Astrocyte (in vitro differentiated cells and primary cell): ENCODE results near the gene NRDC. TPM values are rescaled to one million over a fixed set of nuclear protein-coding genes. Genes with fewer than 3 reads are reported as not detected.

Experiments
- DNase-seq: peaks from one replicate; pipeline ENCODE4 v3.0.0-alpha.2; 2010; ENCODE audit warnings: low read depth
- FAIRE-seq: peaks from 2 replicates; lab custom pipeline; 2011; peaks lifted over from hg19 to GRCh38; lab: Jason Lieb, UNC
- H2AFZ ChIP-seq: 2 replicates; pipeline ENCODE4 v1.6.0; 2012; ENCODE audit warnings: low read depth, low read length, inconsistent platforms
- H3K27ac ChIP-seq: 2 replicates; pipeline ENCODE4 v1.5.1; 2011; ENCODE audit warnings: low read depth, low read length, inconsistent platforms
- H3K27me3 ChIP-seq: 2 replicates; pipeline ENCODE4 v1.6.0; 2011; ENCODE audit warnings: low read length, inconsistent platforms; ENCODE audit not compliant: insufficient read depth
- H3K36me3 ChIP-seq: 2 replicates; pipeline ENCODE4 v1.5.1; 2011; ENCODE audit warnings: low read length, inconsistent platforms; ENCODE audit not compliant: insufficient read depth
- H3K4me1 ChIP-seq: 2 replicates; pipeline ENCODE4 v1.5.1; 2011; ENCODE audit warnings: low read length, inconsistent platforms; ENCODE audit not compliant: insufficient read depth
- H3K4me2 ChIP-seq: 2 replicates; pipeline ENCODE4 v1.6.0; 2012; ENCODE audit warnings: low read length, inconsistent platforms
- H3K4me3 ChIP-seq: 2 replicates; pipeline ENCODE4 v1.5.1; 2011; ENCODE audit warnings: low read depth, mild to moderate bottlenecking, low read length, inconsistent platforms; ENCODE audit not compliant: insufficient read depth
- H3K79me2 ChIP-seq: 2 replicates; pipeline ENCODE4 v1.6.0; 2012; ENCODE audit warnings: mild to moderate bottlenecking, low read length, inconsistent platforms; ENCODE audit not compliant: insufficient read depth
- H3K9ac ChIP-seq: 2 replicates; pipeline ENCODE4 v1.6.0; 2012; ENCODE audit warnings: mild to moderate bottlenecking, low read length, inconsistent platforms
- H3K9me3 ChIP-seq: 2 replicates; pipeline ENCODE4 v1.5.1; 2012; ENCODE audit warnings: low read depth, mild to moderate bottlenecking, low read length, inconsistent platforms; ENCODE audit not compliant: insufficient read depth
- H4K20me1 ChIP-seq: 2 replicates; pipeline ENCODE4 v1.6.0; 2012; ENCODE audit warnings: low read length, inconsistent platforms; ENCODE audit not compliant: insufficient read depth
- H3K27ac Mint-ChIP-seq: one replicate; pipeline ENCODE4 v1.8.0; 2021; ENCODE audit warnings: mild to moderate bottlenecking, mixed read lengths; ENCODE audit not compliant: unreplicated experiment
- H3K27me3 Mint-ChIP-seq: one replicate; pipeline ENCODE4 v1.8.0; 2021; ENCODE audit warnings: low read depth, mixed read lengths; ENCODE audit not compliant: unreplicated experiment
- H3K36me3 Mint-ChIP-seq: one replicate; pipeline ENCODE4 v1.8.0; 2021; ENCODE audit warnings: low read depth, mixed read lengths; ENCODE audit not compliant: unreplicated experiment
- H3K4me1 Mint-ChIP-seq: one replicate; pipeline ENCODE4 v1.8.0; 2021; ENCODE audit warnings: low read depth, mixed read lengths; ENCODE audit not compliant: unreplicated experiment
- H3K4me3 Mint-ChIP-seq: one replicate; pipeline ENCODE4 v1.8.0; 2021; ENCODE audit warnings: mild to moderate bottlenecking, moderate library complexity, mixed read lengths; ENCODE audit not compliant: unreplicated experiment
- H3K9me3 Mint-ChIP-seq: one replicate; pipeline ENCODE4 v1.8.0; 2021; ENCODE audit warnings: mild to moderate bottlenecking, mixed read lengths; ENCODE audit not compliant: unreplicated experiment
- EZH2 ChIP-seq: IDR thresholded peaks from 2 replicates; pipeline ENCODE4 v1.6.1; 2012; ENCODE audit warnings: mild to moderate bottlenecking, low read length, inconsistent platforms; ENCODE audit not compliant: insufficient read depth
- total RNA-seq: library from RNA; stranded (reverse); gene quantifications from 2 replicates; pipeline ENCODE4 v1.2.1, GENCODE V29; 2021
- TF ChIP-seq, protein P1 (sequence below): IDR thresholded peaks from 2 replicates; pipeline ENCODE4 v1.5.1; 2011; ENCODE audit warnings: low read depth, mild to moderate bottlenecking, inconsistent platforms, low read length, moderate library complexity; ENCODE audit not compliant: insufficient read depth

The NRDC gene
- total RNA-seq, 1 donor from 2014 or later = 170 TPM

DNA sequence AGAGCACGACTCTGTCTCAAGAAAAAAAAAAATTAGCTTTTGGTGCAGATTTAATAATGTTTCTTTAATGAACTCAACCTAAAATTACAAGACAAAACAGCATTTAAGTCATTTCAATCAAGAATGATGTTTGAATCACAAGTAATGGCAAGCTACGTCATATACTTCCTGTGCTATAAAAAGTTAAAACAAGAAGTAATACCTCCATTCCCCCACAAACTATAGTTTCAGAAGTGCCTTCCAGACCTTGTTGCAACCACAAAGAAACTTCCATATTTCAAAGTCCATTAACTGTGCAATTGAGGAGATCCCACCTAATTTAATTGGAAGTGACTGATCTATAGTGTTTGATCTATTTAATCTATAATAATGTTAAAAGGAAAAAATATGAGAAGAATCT lies 15.1 kb downstream of the NRDC start:
- TF ChIP-seq, protein P1, sequence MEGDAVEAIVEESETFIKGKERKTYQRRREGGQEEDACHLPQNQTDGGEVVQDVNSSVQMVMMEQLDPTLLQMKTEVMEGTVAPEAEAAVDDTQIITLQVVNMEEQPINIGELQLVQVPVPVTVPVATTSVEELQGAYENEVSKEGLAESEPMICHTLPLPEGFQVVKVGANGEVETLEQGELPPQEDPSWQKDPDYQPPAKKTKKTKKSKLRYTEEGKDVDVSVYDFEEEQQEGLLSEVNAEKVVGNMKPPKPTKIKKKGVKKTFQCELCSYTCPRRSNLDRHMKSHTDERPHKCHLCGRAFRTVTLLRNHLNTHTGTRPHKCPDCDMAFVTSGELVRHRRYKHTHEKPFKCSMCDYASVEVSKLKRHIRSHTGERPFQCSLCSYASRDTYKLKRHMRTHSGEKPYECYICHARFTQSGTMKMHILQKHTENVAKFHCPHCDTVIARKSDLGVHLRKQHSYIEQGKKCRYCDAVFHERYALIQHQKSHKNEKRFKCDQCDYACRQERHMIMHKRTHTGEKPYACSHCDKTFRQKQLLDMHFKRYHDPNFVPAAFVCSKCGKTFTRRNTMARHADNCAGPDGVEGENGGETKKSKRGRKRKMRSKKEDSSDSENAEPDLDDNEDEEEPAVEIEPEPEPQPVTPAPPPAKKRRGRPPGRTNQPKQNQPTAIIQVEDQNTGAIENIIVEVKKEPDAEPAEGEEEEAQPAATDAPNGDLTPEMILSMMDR = no peak
- TF ChIP-seq EZH2 = no peak
- H3K27ac Mint-ChIP-seq = no peak overlapping the region

DNA sequence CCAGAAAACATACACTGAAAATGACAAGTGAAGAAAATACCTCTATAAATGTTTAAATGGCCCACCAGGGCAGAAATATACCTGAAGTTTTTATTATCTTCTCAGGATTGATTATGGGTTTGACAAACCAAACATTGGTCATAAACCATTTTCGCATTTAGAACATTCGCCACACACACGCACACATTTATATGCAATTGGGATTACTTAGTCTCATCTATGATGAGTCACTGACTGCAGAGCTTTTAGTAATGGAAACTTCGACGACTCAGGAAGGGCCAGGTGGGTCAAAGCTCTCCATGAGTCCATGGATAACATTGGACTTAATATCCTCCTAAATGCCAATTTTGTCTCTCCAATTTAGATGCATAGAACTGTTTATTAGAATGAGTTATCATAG lies 16.9 kb downstream of the NRDC start:
- Histone ChIP-seq H3K27ac (no peak overlapping the region), H3K27me3 (no peaks in the 10 kb centered on the region), H3K36me3 (no peaks in the 10 kb centered on the region), H3K79me2 (peaks cover 90% of the 10 kb centered on the region), H3K4me3 (no peak overlapping the region), H2AFZ (no peak overlapping the region), H3K9me3 (no peaks in the 10 kb centered on the region), H4K20me1 (peaks cover 45% of the 10 kb centered on the region), H3K9ac (no peak overlapping the region), H3K4me1 (no peaks in the 10 kb centered on the region), H3K4me2 (no peak overlapping the region)
- no peak overlapping the region for H3K27ac Mint-ChIP-seq
- H3K27me3 Mint-ChIP-seq = no peaks in the 10 kb centered on the region
- DNase-seq (peak; percentile 26), FAIRE-seq (no peak)
- no peaks in the 10 kb centered on the region for H3K9me3 Mint-ChIP-seq
- H3K4me1 Mint-ChIP-seq = peaks cover 5% of the 10 kb centered on the region
- H3K36me3 Mint-ChIP-seq = peaks cover 2% of the 10 kb centered on the region
- no peak overlapping the region for H3K4me3 Mint-ChIP-seq
- TF ChIP-seq, protein P1 = no peak
- TF ChIP-seq EZH2 = no peak

More for the DNA sequence above, 15.1 kb downstream of the NRDC start:
- no peak overlapping the region for H3K4me3 ChIP-seq
- peaks cover 44% of the 10 kb centered on the region for H4K20me1 ChIP-seq
- no peak for FAIRE-seq
- no peaks in the 10 kb centered on the region for H3K27me3 ChIP-seq
- no peaks in the 10 kb centered on the region for H3K9me3 ChIP-seq
- H3K4me2 ChIP-seq = no peak overlapping the region
- H3K36me3 ChIP-seq = no peaks in the 10 kb centered on the region
- H3K4me1 ChIP-seq = no peaks in the 10 kb centered on the region
- DNase-seq = no peak
- H3K36me3 Mint-ChIP-seq = no peaks in the 10 kb centered on the region
- H2AFZ ChIP-seq = no peak overlapping the region
- no peak overlapping the region for H3K4me3 Mint-ChIP-seq
- no peaks in the 10 kb centered on the region for H3K9me3 Mint-ChIP-seq
- H3K4me1 Mint-ChIP-seq = peaks cover 9% of the 10 kb centered on the region
- no peak overlapping the region for H3K27ac ChIP-seq
- peaks cover 92% of the 10 kb centered on the region for H3K79me2 ChIP-seq
- H3K27me3 Mint-ChIP-seq = no peaks in the 10 kb centered on the region
- no peak overlapping the region for H3K9ac ChIP-seq

DNA sequence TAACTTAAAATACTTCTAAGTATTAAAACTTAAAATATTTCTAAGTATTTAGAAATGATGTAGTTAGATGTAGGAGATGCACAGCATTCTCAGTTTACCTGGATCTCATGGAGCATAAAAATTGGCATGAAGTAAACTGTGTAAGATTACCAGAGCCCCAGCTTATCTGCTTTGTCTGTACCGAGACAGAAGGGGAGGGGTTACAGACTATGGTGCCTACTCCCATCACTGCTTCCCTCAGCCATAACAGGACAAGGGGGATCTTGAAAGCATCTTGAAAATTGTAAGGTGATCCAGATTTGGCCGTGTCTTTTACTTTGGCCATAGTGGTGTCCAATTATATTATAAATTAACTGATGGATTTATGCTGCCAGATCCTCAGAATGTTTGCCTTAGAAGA lies 18.8 kb downstream of the NRDC start:
- no peak overlapping the region for H3K27ac Mint-ChIP-seq
- H4K20me1 ChIP-seq = peaks cover 47% of the 10 kb centered on the region
- H3K9me3 ChIP-seq = no peaks in the 10 kb centered on the region
- no peak overlapping the region for H3K4me2 ChIP-seq
- H3K79me2 ChIP-seq = peaks cover 83% of the 10 kb centered on the region
- no peaks in the 10 kb centered on the region for H3K4me1 ChIP-seq
- TF ChIP-seq EZH2 = no peak
- DNase-seq = no peak
- no peak overlapping the region for H3K4me3 Mint-ChIP-seq
- H3K27me3 Mint-ChIP-seq = no peaks in the 10 kb centered on the region
- FAIRE-seq = no peak
- no peak overlapping the region for H3K4me3 ChIP-seq
- H3K27me3 ChIP-seq = no peaks in the 10 kb centered on the region
- peaks cover 2% of the 10 kb centered on the region for H3K36me3 Mint-ChIP-seq
- no peak overlapping the region for H3K9ac ChIP-seq
- no peak overlapping the region for H3K27ac ChIP-seq
- H3K36me3 ChIP-seq = no peaks in the 10 kb centered on the region
- H2AFZ ChIP-seq = no peak overlapping the region
- H3K4me1 Mint-ChIP-seq = peaks cover 5% of the 10 kb centered on the region
- H3K9me3 Mint-ChIP-seq = no peaks in the 10 kb centered on the region
